B cell (primary cell): Measurements from ENCODE around the gene CDK13. TPM values are rescaled to one million over a fixed set of nuclear protein-coding genes. Genes with fewer than 3 reads are reported as not detected.

ENCODE experiments used
- ATAC-seq: fragments of 200-7000 bp; cut with Tn5 transposase; one replicate; pipeline ENCODE4 v1.10.0; 2021; ENCODE audit warnings: low read depth, mild to moderate bottlenecking, moderate number of reproducible peaks, moderate library complexity
- CTCF ChIA-PET: fragments of 350-600 bp; sonication (Branson Sonifier 250); formaldehyde crosslinking; loops from one replicate; lab custom pipeline; 2021; ENCODE audit warnings: antibody characterized with exemption, inconsistent platforms; lab: Charles Lee
- POLR2A ChIA-PET: fragments of 350-600 bp; sonication (Branson Sonifier 250); formaldehyde crosslinking; loops from one replicate; lab custom pipeline; 2021; ENCODE audit warnings: antibody characterized with exemption; lab: Charles Lee
- DNase-seq: peaks from one replicate; pipeline ENCODE4 v3.0.0; 2013
- H2AFZ ChIP-seq: 2 replicates; pipeline ENCODE4 v1.6.1; 2012; ENCODE audit warnings: mild to moderate bottlenecking, low read depth, low read length; ENCODE audit not compliant: insufficient read depth, poor library complexity, severe bottlenecking
- H3K27ac ChIP-seq, 2 donors: 1 replicate in 1 of 2; 2 replicates in 1 of 2; pipeline ENCODE4 v1.5.1; 2012 to 2013; ENCODE audit warnings: low read length in 2 of 2, mild to moderate bottlenecking in 2 of 2, moderate library complexity in 1 of 2
- H3K27me3 ChIP-seq, 4 experiments: fragments of 200-600 bp in 1 of 4; sonication (generic) in 1 of 4; replicated peaks in 1 of 4; 1 replicate in 2 of 4; 2 replicates in 2 of 4; pipeline versions ENCODE4 v1.6.1 to v1.7.0; 2013 to 2016; ENCODE audit warnings: low read length in 3 of 4, mild to moderate bottlenecking in 2 of 4, mixed read lengths in 1 of 4, moderate library complexity in 1 of 4; ENCODE audit not compliant: insufficient read depth in 4 of 4, control insufficient read depth in 3 of 4; ENCODE audit errors: control extremely low read depth in 1 of 4
- H3K36me3 ChIP-seq, 2 experiments: replicated peaks in 1 of 2; 1 replicate in 1 of 2; 2 replicates in 1 of 2; pipeline versions ENCODE4 v1.6.1 to v1.7.1; 2013; ENCODE audit warnings: low read length in 1 of 2; ENCODE audit not compliant: insufficient read depth in 2 of 2, control insufficient read depth in 1 of 2; ENCODE audit errors: control extremely low read depth in 1 of 2, extremely low read depth in 1 of 2
- H3K4me1 ChIP-seq, 2 donors: fragments of 200-600 bp in 1 of 2; sonication (generic) in 1 of 2; 1 replicate in 1 of 2; 2 replicates in 1 of 2; pipeline versions ENCODE4 v1.5.1 to v1.6.1; 2013 to 2017; ENCODE audit warnings: low read length in 2 of 2; ENCODE audit not compliant: control insufficient read depth in 2 of 2, insufficient read depth in 2 of 2
- H3K4me2 ChIP-seq: replicated peaks from 2 replicates; pipeline ENCODE3; 2012; ENCODE audit warnings: mild to moderate bottlenecking, low read depth, low read length; ENCODE audit not compliant: poor library complexity, severe bottlenecking
- H3K4me3 ChIP-seq, 5 experiments: fragments of 200-600 bp in 1 of 5; sonication (generic) in 1 of 5; 1 replicate in 3 of 5; 2 replicates in 2 of 5; pipeline versions ENCODE4 v1.5.1 to v1.7.0; 2011 to 2016; ENCODE audit warnings: low read length in 4 of 5, mild to moderate bottlenecking in 4 of 5, low read depth in 2 of 5, control low read depth in 1 of 5, moderate library complexity in 1 of 5; ENCODE audit not compliant: insufficient read depth in 1 of 5; ENCODE audit errors: control extremely low read depth in 1 of 5, extremely low read depth in 1 of 5
- H3K79me2 ChIP-seq: fragments of 200-600 bp; sonication (generic); one replicate; pipeline ENCODE4 v1.6.0; 2016; ENCODE audit warnings: low read length; ENCODE audit not compliant: control insufficient read depth, insufficient read depth
- H3K9ac ChIP-seq: fragments of 200-600 bp; sonication (generic); 2 replicates; pipeline ENCODE4 v1.6.1; 2017; ENCODE audit warnings: mild to moderate bottlenecking, low read length, moderate library complexity
- H3K9me3 ChIP-seq, 3 donors: one replicate each; pipeline versions ENCODE4 v1.6.1 to v1.7.1; 2013; ENCODE audit warnings: low read length in 2 of 3; ENCODE audit not compliant: control insufficient read depth in 2 of 3, insufficient read depth in 1 of 3; ENCODE audit errors: control extremely low read depth in 1 of 3
- H4K20me1 ChIP-seq: 2 replicates; pipeline ENCODE4 v1.6.0; 2012; ENCODE audit warnings: mild to moderate bottlenecking, low read length; ENCODE audit not compliant: insufficient read depth, control insufficient read depth, poor library complexity, severe bottlenecking
- H3K27ac Mint-ChIP-seq: one replicate; pipeline ENCODE4 v1.8.0; 2021; ENCODE audit warnings: mixed read lengths
- H3K27me3 Mint-ChIP-seq: one replicate; pipeline ENCODE4 v1.8.0; 2021; ENCODE audit warnings: mixed read lengths
- H3K4me1 Mint-ChIP-seq: one replicate; pipeline ENCODE4 v1.8.0; 2021; ENCODE audit warnings: mixed read lengths
- H3K4me3 Mint-ChIP-seq: one replicate; pipeline ENCODE4 v1.8.0; 2021; ENCODE audit warnings: mixed read lengths
- H3K9me3 Mint-ChIP-seq: one replicate; pipeline ENCODE4 v1.8.0; 2022; ENCODE audit warnings: mixed read lengths; ENCODE audit not compliant: insufficient read depth
- EZH2 ChIP-seq: IDR thresholded peaks from 2 replicates; pipeline ENCODE4 v1.6.1; 2012; ENCODE audit warnings: borderline replicate concordance, low read depth, mild to moderate bottlenecking, moderate library complexity, low read length; ENCODE audit not compliant: insufficient read depth, poor library complexity, severe bottlenecking
- WGBS: methylation state at CpG from one replicate; pipeline ENCODE4 v1.1.5; 2013; ENCODE audit warnings: missing lambda C conversion rate; ENCODE audit not compliant: insufficient coverage; 5-methylcytosine and 5-hydroxymethylcytosine counted together
- intact Hi-C: fragments of 100-400 bp; cut with micrococcal nuclease; formaldehyde crosslinking; loops from one replicate; pipeline ENCODE4 v1.10.0; 2022
- polyA plus RNA-seq: library from polyadenylated mRNA; depleted of rRNA; stranded (reverse); fragments of >200 nt; gene quantifications from 2 replicates; pipeline ENCODE4 v1.2.3, GENCODE V29; 2012
- total RNA-seq, 2 donors: library from RNA; stranded (reverse); fragments of 120-200 nt in 1 of 2; gene quantifications; 1 replicate in 1 of 2; 2 replicates in 1 of 2; pipeline versions ENCODE4 v1.2.3 to v1.2.4, GENCODE V29; 2013 to 2022
- TF ChIP-seq, protein P1 (sequence below): fragments of 200-600 bp; IDR thresholded peaks from one replicate; pipeline ENCODE4 v1.8.0; 2022; ENCODE audit warnings: antibody characterized with exemption, mild to moderate bottlenecking

The CDK13 gene
- total and polyA plus RNA-seq, 2 donors (not counting 1 experiment from before 2014, with no cell fraction given) = 56.1 to 146 TPM

DNA sequence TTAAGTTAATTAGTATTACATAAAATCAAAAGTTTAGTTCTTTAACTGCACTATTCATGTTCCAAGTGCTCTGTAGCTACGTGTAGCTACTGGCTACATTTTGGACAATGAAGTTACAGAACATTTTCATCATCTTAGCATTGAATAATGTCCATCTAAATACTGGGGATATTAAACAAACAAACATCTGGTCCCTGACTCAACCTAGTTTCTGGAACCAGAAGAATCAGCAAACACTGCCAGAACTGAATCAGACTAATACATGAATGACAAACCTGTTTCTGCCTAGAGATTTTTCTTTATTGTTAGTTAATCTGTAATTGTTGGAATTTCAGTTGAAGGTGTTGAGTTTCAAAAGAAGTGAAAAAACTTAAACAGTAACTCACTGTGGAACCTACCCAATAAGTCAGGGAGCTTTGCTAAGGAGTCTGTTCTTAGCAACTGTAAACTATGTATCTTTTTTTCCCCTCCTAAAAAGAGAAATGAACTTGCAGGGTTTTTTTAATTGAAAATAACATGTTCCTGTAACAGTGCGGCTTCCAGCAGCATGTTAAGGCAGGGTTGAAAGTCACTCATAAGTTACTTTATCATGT lies 58.3 kb downstream of the CDK13 start:
- Mint-ChIP-seq H3K4me3 (no peak overlapping the region), H3K4me1 (peaks cover 2% of the 10 kb centered on the region), H3K27me3 (no peaks in the 10 kb centered on the region), H3K27ac (no peak overlapping the region), H3K9me3 (no peaks in the 10 kb centered on the region)
- H3K4me2 ChIP-seq = no peak overlapping the region
- POLR2A ChIA-PET = no interaction called here
- WGBS = no CpG with 5 or more reads among the region's 2 CpGs
- H3K9ac ChIP-seq = no peak overlapping the region
- CTCF ChIA-PET = no interaction called here
- intact Hi-C loops = no loop called here
- DNase-seq (no peak), ATAC-seq (no peak)
- H3K4me3 ChIP-seq = no peak overlapping the region
- TF ChIP-seq, protein P1, sequence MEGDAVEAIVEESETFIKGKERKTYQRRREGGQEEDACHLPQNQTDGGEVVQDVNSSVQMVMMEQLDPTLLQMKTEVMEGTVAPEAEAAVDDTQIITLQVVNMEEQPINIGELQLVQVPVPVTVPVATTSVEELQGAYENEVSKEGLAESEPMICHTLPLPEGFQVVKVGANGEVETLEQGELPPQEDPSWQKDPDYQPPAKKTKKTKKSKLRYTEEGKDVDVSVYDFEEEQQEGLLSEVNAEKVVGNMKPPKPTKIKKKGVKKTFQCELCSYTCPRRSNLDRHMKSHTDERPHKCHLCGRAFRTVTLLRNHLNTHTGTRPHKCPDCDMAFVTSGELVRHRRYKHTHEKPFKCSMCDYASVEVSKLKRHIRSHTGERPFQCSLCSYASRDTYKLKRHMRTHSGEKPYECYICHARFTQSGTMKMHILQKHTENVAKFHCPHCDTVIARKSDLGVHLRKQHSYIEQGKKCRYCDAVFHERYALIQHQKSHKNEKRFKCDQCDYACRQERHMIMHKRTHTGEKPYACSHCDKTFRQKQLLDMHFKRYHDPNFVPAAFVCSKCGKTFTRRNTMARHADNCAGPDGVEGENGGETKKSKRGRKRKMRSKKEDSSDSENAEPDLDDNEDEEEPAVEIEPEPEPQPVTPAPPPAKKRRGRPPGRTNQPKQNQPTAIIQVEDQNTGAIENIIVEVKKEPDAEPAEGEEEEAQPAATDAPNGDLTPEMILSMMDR = no peak
- no peak for TF ChIP-seq EZH2
- no peak overlapping the region for H3K27ac ChIP-seq
- H3K36me3 ChIP-seq = peaks cover 5 to 45% of the 10 kb centered on the region in 2 experiments
- H3K9me3 ChIP-seq = no peaks in the 10 kb centered on the region
- peaks cover 4% of the 10 kb centered on the region for H3K79me2 ChIP-seq
- no peak overlapping the region for H2AFZ ChIP-seq
- no peaks in the 10 kb centered on the region for H4K20me1 ChIP-seq
- H3K4me1 ChIP-seq = no peaks in the 10 kb centered on the region
- H3K27me3 ChIP-seq = no peaks in the 10 kb centered on the region

DNA sequence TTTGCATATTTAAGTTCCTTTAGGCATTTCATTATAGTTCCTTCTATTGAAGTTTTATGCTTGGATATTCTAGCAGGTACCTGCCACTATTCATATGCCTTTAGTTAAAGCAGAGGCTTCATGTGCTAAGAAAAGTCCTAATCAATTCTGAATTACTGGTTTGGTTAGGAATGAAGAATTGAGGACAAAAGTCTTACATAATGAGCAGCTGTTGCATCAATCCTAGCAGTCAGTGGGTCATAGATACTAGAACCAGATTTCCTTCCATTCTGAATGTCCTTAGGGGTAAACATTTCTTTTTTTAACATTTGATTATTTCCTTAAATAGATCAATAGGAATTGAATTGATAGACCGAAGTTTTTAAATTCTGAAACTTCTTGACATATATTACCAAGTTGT lies 59.2 kb downstream of the CDK13 start:
- H3K27me3 Mint-ChIP-seq = no peaks in the 10 kb centered on the region
- H3K27me3 ChIP-seq = no peaks in the 10 kb centered on the region
- H3K4me1 Mint-ChIP-seq = no peaks in the 10 kb centered on the region
- no peak overlapping the region for H2AFZ ChIP-seq
- no peak for ATAC-seq
- no peak overlapping the region for H3K27ac Mint-ChIP-seq
- no peak overlapping the region for H3K4me3 ChIP-seq
- no CpG with 5 or more reads among the region's 1 CpG for WGBS
- ChIA-PET POLR2A (no interaction called here), CTCF (interaction anchor here (1.0 kb wide), 1 partner anchor 116 kb away, joined by 5 read pairs; no protein-coding TSS in a partner anchor)
- H3K4me2 ChIP-seq = no peak overlapping the region
- no peaks in the 10 kb centered on the region for H3K79me2 ChIP-seq
- H3K9ac ChIP-seq = no peak overlapping the region
- no peaks in the 10 kb centered on the region for H3K9me3 Mint-ChIP-seq
- H3K27ac ChIP-seq = no peak overlapping the region
- no peak for TF ChIP-seq EZH2
- TF ChIP-seq, protein P1 = no peak
- H3K4me1 ChIP-seq = no peaks in the 10 kb centered on the region
- no peak for DNase-seq
- H3K9me3 ChIP-seq = no peaks in the 10 kb centered on the region
- intact Hi-C loops = no loop called here
- H3K4me3 Mint-ChIP-seq = no peak overlapping the region
- no peaks in the 10 kb centered on the region for H4K20me1 ChIP-seq
- H3K36me3 ChIP-seq = peaks cover 3 to 36% of the 10 kb centered on the region in 2 experiments
